Measurements from ENCODE around the gene NT5DC2. TPM values are rescaled to one million over a fixed set of nuclear protein-coding genes. Genes with fewer than 3 reads are reported as not detected.
"Not testable (repeated sequence)": the region's sequence is repeated elsewhere in the genome, so short reads cannot be mapped to it uniquely, and the experiment has no call there.

The NT5DC2 gene
- total and polyA plus RNA-seq, 2 donors = 11.2 to 18.1 TPM

DNA sequence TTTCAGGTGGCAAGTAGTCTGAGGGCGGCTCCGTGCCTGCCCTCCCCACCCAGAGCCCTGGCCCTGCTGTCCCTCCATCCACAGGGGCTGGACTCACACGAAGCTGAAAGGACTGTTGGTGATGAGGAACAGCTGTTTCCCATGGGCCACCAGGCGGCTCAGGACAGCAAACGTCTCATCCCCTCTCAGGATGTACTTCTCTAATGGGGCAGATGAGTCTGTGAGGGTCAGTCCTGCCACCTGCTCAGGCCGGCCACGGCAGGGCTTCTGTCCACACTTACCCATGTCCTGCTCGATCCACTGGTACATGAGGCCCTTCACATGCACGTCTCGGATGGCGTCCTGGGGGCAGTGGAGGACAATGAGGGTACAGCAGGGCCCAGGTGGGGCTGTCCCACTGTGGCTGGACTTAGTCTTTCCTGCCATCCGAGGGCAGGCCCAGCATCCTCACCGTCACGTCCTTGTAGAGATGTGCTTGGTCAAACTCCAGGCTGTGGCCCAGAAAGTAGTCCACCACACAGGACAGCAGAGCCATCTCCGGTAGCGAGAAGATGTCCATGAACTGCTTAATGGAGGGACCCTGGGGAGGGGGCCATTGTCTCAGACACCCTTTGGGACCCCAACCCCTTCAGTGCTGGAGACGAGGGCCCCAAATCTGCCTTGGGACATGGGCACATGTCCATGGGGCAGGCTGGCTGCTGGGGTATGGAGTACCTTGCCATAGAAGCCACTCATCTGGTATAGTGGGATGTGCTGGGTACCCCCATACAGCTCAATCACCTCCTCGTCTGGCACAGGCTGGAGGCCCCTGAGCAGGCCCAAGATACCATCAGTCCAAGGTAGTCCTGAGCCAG, 5.7 kb downstream of the NT5DC2 start:
- H3K4me3 ChIP-seq (ENCODE audit: low read length in 2 of 2) = no peak overlapping the region
- 99% methylated on average over 18 of the region's 18 CpGs for WGBS
- peaks cover 10 to 19% of the 10 kb centered on the region in 2 donors for H3K4me1 ChIP-seq (ENCODE audit: control insufficient read depth in 2 of 2, insufficient read depth in 2 of 2, low read length in 2 of 2)
- H3K36me3 ChIP-seq (ENCODE audit: control insufficient read depth in 2 of 2, insufficient read depth in 2 of 2, low read length in 1 of 2) = peaks cover 6 to 20% of the 10 kb centered on the region in 2 donors
- no peak overlapping the region for H3K27ac ChIP-seq (ENCODE audit: low read depth in 1 of 2, low read length in 1 of 2)
- H3K27me3 ChIP-seq (ENCODE audit: control insufficient read depth in 2 of 2, insufficient read depth in 1 of 2, low read length in 1 of 2) = peaks cover 0 to 6% of the 10 kb centered on the region in 2 donors
- H3K9me3 ChIP-seq (ENCODE audit: control insufficient read depth in 2 of 2, insufficient read depth in 1 of 2, low read length in 1 of 2) = peaks cover 0 to 1% of the 10 kb centered on the region in 2 donors
- DNase-seq (ENCODE audit: low read depth in 6 of 9, low spot score in 9 of 9) = no peak

DNA sequence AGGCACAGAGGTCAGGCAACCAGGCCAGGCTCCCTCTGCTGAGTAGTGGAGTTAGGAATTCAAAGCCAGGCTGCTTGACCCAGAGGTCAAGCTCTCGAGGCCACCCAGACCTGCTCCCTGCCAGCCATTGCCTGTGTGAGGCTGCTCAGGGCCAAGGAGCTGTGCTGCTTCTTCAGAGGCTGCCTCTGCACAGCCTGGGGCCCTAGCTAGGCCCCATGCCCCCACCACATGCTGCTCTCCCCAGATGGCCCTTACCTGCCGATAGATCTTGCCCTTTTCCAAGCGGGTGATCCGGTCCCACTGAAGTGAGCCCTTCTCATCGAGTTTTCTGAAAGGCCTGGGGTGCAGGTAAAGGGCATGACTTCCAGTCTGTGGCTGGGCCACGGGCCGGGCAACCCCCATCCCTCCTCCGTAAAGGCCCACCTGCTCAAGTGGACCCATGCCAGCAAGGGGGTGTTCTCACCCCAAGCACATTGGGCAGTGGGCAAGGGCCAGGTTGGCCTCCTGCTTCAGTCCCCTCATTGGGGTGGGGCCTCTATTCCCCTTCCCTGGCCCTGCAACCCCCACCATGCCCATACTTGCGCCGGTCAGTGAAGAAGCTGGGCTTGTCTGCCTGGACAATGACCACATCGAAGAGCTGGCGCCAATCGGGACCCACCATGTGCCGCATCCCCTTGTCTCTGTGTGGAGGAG, 6.5 kb downstream of the NT5DC2 start:
- no peak for DNase-seq (ENCODE audit: low read depth in 6 of 9, low spot score in 9 of 9)
- Histone ChIP-seq H3K4me1 (ENCODE audit: control insufficient read depth in 2 of 2, insufficient read depth in 2 of 2, low read length in 2 of 2) (peaks cover 2 to 11% of the 10 kb centered on the region in 2 donors), H3K4me3 (ENCODE audit: low read length in 2 of 2) (no peak overlapping the region), H3K36me3 (ENCODE audit: control insufficient read depth in 2 of 2, insufficient read depth in 2 of 2, low read length in 1 of 2) (peaks cover 6 to 20% of the 10 kb centered on the region in 2 donors), H3K9me3 (ENCODE audit: control insufficient read depth in 2 of 2, insufficient read depth in 1 of 2, low read length in 1 of 2) (no peaks in the 10 kb centered on the region), H3K27me3 (ENCODE audit: control insufficient read depth in 2 of 2, insufficient read depth in 1 of 2, low read length in 1 of 2) (no peaks in the 10 kb centered on the region), H3K27ac (ENCODE audit: low read depth in 1 of 2, low read length in 1 of 2) (no peak overlapping the region)
- WGBS = 99% methylated on average over 14 of the region's 14 CpGs

DNA sequence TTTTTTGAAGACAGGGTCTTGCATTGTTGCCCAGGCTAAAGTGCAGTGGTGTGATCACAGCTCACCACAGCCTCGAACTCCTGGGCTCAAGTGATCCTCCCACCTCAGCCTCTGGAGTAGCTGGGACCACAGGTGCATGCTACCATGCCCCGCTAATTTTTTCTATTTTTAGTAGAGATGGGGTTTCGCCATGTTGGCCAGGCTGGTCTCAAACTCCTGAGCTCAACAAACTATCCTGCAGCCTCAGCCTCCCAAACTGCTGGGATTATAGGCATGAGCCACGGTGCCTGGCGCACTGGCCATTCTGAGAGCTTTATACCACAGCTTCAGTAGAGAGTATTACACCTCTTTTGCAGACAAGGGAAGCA, 7.0 kb downstream of the NT5DC2 start:
- DNase-seq (ENCODE audit: low read depth in 6 of 9, low spot score in 9 of 9); H3K9me3 ChIP-seq (ENCODE audit: control insufficient read depth in 2 of 2, insufficient read depth in 1 of 2, low read length in 1 of 2); H3K4me3 ChIP-seq (ENCODE audit: low read length in 2 of 2); H3K4me1 ChIP-seq (ENCODE audit: control insufficient read depth in 2 of 2, insufficient read depth in 2 of 2, low read length in 2 of 2); H3K27ac ChIP-seq (ENCODE audit: low read depth in 1 of 2, low read length in 1 of 2); H3K27me3 ChIP-seq (ENCODE audit: control insufficient read depth in 2 of 2, insufficient read depth in 1 of 2, low read length in 1 of 2): not testable (repeated sequence)
- H3K36me3 ChIP-seq (ENCODE audit: control insufficient read depth in 2 of 2, insufficient read depth in 2 of 2, low read length in 1 of 2) = peaks cover 6 to 20% of the 10 kb centered on the region in 2 donors
- 97% methylated on average over 5 of the region's 5 CpGs for WGBS

DNA sequence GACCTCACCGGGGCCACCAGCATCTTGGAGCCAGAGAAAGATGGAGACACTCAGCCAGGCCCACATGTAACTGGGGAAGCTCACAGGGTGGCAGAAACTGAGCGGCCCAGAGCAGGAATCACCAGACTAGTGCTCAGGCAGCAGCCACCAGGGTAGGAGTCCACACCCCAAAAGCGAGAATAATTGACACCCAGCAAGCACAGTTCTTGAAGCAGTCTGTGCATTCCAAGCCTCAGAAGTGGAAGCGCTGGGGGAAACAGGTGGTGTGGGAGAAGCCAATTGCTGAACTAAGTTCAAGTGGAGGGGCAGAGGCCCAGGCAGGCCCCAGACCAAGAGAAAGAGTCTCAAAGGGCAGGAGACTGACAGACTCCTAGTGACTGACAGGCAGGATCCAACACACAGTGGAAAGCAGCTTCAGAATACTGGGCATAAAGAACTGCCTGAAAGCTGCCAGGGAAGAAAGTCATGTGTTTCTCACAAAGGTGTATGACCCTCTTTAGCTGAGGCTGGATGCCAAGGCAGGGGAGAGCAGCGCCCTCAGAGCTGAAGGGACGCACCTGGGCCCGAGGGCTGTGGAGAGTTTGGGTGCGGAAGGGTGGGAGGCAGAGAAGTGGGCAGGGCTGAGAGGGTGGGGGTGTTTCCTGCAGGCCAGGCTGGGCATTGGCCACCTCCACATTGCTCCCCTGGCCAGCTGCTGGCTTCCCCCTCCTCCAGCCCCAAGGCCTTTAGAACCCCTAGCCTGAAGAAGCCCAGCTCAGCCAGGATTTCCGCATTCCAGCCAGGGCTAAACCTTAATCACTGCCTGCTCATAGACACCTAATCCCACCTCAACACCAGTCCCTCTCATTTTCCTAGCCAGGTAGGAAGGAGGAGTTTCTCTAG, 7.7 kb downstream of the NT5DC2 start:
- WGBS = 92% methylated on average over 9 of the region's 9 CpGs
- DNase-seq (ENCODE audit: low read depth in 6 of 9, low spot score in 9 of 9) = no peak

DNA sequence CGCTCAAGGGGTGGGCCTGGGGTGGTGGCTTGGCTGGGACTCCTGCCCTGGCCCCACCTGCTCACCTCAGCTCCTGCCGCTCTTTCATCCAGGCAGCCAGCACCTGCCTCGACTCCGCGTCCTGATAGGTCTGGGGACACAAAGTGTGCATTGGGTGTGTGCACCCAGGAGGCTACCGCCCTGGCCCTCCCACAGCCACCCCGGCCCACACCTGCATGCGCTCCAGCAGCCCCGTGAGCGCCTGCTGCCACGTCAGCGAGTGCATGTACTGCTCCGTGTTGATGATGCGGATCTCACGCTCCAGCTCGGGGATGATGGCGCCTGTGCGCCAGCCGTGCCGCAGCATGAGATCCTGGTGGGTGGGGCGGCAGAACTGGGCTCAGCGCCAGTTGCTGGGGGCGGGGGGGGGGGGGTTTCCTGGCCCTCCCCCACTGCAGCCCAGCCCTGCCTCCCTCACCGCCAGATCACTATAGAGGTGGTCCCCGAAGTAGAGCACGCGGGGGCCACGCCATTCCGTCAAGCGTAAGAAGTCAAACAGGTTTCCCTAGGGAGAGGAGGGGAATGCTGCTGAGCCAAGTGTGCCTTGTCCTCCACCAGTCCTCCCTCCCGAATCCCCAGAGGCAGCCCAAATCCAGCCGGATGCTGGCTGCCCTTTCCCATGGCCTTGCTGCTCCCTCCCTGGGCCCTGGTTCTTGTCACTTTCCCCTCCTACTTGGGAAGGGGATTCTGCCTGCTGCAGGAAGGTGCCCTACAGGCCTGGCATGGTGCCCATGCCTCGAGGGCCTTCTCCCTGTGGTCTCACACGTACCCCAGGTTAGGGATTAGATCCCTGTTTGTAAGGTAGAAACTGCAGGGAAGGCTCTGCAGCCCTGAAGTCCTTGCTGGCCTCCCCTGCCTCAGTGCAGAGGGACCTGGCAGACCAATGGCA, 8.6 kb downstream of the NT5DC2 start:
- Histone ChIP-seq H3K27me3 (ENCODE audit: control insufficient read depth in 2 of 2, insufficient read depth in 1 of 2, low read length in 1 of 2) (no peaks in the 10 kb centered on the region), H3K27ac (ENCODE audit: low read depth in 1 of 2, low read length in 1 of 2) (peak overlapping the region in 1 of 2 donors; percentile 10), H3K4me3 (ENCODE audit: low read length in 2 of 2) (no peak overlapping the region), H3K4me1 (ENCODE audit: control insufficient read depth in 2 of 2, insufficient read depth in 2 of 2, low read length in 2 of 2) (peaks cover 0 to 4% of the 10 kb centered on the region in 2 donors), H3K9me3 (ENCODE audit: control insufficient read depth in 2 of 2, insufficient read depth in 1 of 2, low read length in 1 of 2) (no peaks in the 10 kb centered on the region), H3K36me3 (ENCODE audit: control insufficient read depth in 2 of 2, insufficient read depth in 2 of 2, low read length in 1 of 2) (peaks cover 6 to 20% of the 10 kb centered on the region in 2 donors)
- 91% methylated on average over 34 of the region's 34 CpGs for WGBS
- DNase-seq (ENCODE audit: low read depth in 6 of 9, low spot score in 9 of 9) = no peak

More for the DNA sequence above, 7.7 kb downstream of the NT5DC2 start:
- H3K36me3 ChIP-seq (ENCODE audit: control insufficient read depth in 2 of 2, insufficient read depth in 2 of 2, low read length in 1 of 2) = peaks cover 6 to 20% of the 10 kb centered on the region in 2 donors
- no peaks in the 10 kb centered on the region for H3K27me3 ChIP-seq (ENCODE audit: control insufficient read depth in 2 of 2, insufficient read depth in 1 of 2, low read length in 1 of 2)
- no peak overlapping the region for H3K4me3 ChIP-seq (ENCODE audit: low read length in 2 of 2)
- peaks cover 0 to 4% of the 10 kb centered on the region in 2 donors for H3K4me1 ChIP-seq (ENCODE audit: control insufficient read depth in 2 of 2, insufficient read depth in 2 of 2, low read length in 2 of 2)
- H3K27ac ChIP-seq (ENCODE audit: low read depth in 1 of 2, low read length in 1 of 2) = peak overlapping the region in 1 of 2 donors; percentile 10
- no peaks in the 10 kb centered on the region for H3K9me3 ChIP-seq (ENCODE audit: control insufficient read depth in 2 of 2, insufficient read depth in 1 of 2, low read length in 1 of 2)

DNA sequence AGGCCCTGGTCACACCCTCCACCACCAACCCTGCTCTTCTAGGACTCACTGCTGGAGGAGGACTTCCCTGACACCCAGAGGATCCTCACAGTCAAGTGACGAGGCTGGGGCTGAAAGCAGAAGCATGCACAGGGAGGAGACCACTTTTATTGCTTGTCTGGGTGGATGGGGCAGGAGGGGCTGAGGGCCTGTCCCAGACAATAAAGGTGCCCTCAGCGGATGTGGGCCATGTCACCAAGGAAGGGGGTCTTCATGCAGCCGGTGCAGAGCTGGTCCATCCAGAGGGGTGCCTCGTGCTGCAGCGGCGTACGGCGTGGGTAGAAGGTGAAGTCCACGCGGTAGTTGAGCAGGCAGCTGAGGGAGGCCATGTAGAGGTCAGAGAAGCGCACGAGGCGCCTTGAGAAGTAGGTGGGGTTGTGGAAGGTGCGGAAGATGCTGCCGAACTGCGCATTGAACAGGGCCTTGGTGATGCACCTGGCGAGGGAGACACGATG, 9.4 kb downstream of the NT5DC2 start:
- H3K4me1 ChIP-seq (ENCODE audit: control insufficient read depth in 2 of 2, insufficient read depth in 2 of 2, low read length in 2 of 2) = peaks cover 0 to 4% of the 10 kb centered on the region in 2 donors
- DNase-seq (ENCODE audit: low read depth in 6 of 9, low spot score in 9 of 9) = no peak
- H3K4me3 ChIP-seq (ENCODE audit: low read length in 2 of 2) = no peak overlapping the region

DNA sequence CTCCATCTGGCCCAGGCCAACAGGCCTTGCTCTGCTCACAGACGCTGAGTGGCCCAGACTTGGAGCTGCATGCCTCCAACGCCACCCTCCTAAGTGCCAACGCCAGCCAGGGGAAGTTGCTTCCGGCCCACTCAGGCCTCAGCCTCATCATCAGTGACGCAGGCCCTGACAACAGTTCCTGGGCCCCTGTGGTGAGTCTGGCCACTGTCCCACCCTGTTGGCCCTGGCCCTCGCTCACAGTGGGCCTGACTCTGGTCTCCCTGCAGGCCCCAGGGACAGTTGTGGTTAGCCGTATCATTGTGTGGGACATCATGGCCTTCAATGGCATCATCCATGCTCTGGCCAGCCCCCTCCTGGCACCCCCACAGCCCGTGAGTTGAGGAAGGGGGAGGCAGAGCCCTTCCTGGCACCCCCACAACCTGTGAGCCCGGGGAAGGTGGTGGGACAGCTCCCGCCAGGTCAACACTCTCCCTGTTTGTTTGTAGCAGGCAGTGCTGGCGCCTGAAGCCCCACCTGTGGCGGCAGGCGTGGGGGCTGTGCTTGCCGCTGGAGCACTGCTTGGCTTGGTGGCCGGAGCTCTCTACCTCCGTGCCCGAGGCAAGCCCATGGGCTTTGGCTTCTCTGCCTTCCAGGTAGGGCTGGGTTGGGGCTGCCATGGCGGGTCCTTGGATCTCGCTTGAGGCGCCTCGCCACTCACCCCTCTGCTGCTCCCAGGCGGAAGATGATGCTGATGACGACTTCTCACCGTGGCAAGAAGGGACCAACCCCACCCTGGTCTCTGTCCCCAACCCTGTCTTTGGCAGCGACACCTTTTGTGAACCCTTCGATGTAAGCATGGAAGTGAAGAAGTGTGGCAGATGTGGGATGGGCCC, 10.0 kb downstream of the NT5DC2 start:
- Histone ChIP-seq H3K27ac (ENCODE audit: low read depth in 1 of 2, low read length in 1 of 2) (no peak overlapping the region), H3K4me3 (ENCODE audit: low read length in 2 of 2) (no peak overlapping the region), H3K27me3 (ENCODE audit: control insufficient read depth in 2 of 2, insufficient read depth in 1 of 2, low read length in 1 of 2) (no peaks in the 10 kb centered on the region), H3K4me1 (ENCODE audit: control insufficient read depth in 2 of 2, insufficient read depth in 2 of 2, low read length in 2 of 2) (peaks cover 0 to 4% of the 10 kb centered on the region in 2 donors), H3K36me3 (ENCODE audit: control insufficient read depth in 2 of 2, insufficient read depth in 2 of 2, low read length in 1 of 2) (peaks cover 6 to 15% of the 10 kb centered on the region in 2 donors), H3K9me3 (ENCODE audit: control insufficient read depth in 2 of 2, insufficient read depth in 1 of 2, low read length in 1 of 2) (no peaks in the 10 kb centered on the region)
- 97% methylated on average over 26 of the region's 26 CpGs for WGBS
- DNase-seq (ENCODE audit: low read depth in 6 of 9, low spot score in 9 of 9) = no peak

More for the DNA sequence above, 9.4 kb downstream of the NT5DC2 start:
- Histone ChIP-seq H3K27me3 (ENCODE audit: control insufficient read depth in 2 of 2, insufficient read depth in 1 of 2, low read length in 1 of 2) (no peaks in the 10 kb centered on the region), H3K36me3 (ENCODE audit: control insufficient read depth in 2 of 2, insufficient read depth in 2 of 2, low read length in 1 of 2) (peaks cover 6 to 20% of the 10 kb centered on the region in 2 donors), H3K27ac (ENCODE audit: low read depth in 1 of 2, low read length in 1 of 2) (no peak overlapping the region), H3K9me3 (ENCODE audit: control insufficient read depth in 2 of 2, insufficient read depth in 1 of 2, low read length in 1 of 2) (no peaks in the 10 kb centered on the region)
- WGBS = 97% methylated on average over 18 of the region's 18 CpGs

All from thymus (tissue), 11 donors.